ENCODE results near the gene CROCC. TPM values are rescaled to one million over a fixed set of nuclear protein-coding genes. Genes with fewer than 3 reads are reported as not detected.

The CROCC gene
- total and polyA plus RNA-seq, 2 experiments from 2014 or later = 15.1 to 106 TPM

DNA sequence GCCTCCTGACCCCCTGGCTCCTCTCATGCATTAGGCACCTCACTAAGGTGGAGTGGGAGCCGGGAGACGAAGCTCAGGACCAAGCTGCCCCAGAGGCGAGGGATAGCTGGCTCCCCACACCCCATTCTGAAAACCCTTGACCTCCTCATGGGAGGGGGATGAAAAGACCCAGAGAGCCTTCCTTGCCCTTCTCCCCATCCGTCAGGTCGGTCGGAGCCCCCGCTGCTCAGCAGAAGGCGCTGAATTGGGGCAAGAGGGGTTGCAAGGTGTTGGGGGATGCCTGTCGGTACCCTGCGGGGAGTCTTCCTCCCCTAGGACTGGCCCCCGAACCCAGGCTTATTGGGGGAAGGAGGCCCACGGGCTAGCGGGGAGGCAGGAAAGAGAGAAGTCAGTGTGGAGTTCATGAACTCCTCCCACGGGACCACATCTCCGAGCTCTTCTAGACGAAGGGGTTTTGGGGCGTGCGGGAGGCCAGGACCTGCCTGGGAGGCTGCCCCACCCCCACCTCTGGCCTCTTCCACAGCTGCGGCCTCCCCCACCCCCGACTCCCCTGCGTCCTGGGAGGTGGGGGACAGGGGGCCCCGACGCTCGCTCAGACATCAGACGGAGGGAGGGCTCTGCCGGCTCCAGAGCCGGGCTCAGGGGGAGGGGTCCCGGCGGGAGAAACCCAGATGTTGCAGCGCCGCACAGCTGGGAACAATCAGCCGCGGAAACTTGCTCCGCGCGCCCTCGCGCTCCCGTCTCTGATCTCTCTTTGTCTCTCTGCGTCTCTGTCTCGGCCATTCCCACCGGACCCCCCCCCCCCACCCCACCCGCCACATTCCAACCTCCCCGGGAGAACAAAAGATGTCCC is 58.0 kb downstream of the CROCC start:
- ATAC-seq = peak; percentile 33
- H3K36me3 Mint-ChIP-seq (ENCODE audit: low read depth) = peaks cover 24% of the 10 kb centered on the region
- peaks cover 27% of the 10 kb centered on the region for H3K79me2 ChIP-seq (replicated peaks; ENCODE audit: insufficient read depth)

DNA sequence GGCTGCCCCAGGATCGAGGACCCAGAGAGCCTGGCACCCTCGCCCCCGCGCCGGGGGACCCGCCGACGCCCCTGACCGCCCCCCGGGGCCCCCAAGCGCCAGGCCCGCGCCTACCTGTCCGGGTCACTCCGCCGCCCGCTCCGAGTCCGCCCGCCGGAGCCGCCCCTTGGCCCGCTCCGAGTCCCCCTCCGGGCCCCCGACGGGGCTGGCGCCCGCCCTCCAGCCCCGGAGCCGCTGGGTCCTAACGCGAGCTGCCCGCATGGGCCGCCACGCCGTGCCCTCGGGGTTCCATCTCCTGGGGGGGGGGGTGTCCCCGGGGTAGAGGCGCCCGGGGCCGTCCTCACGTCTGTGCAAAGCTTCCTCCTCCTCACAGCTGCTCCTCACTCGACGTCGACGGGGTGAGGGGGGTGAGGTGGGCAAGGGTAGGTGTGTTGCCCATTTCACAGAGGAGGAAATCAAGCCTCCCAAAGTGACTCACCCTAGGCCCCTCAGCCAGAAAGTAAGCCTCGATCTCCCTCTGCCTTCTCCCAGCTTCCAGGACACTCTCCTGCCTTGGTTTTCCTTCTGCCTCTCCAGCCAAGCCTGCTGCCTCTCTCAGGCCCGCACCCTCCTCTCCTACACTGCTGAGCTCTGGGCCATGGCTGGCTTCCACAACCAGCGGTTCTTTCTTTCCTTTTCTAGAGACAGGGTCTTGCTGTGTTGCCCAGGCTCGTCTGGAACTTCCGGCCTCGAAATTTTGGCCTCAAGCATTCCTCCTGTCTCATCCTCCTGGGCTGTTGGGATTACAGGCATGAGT is 58.9 kb downstream of the CROCC start, which contains the start of gene MFAP2:
TSS of gene MFAP2 (minus strand) at position 148 of the 796 bp plus-strand sequence. CDS start 2,347 bp downstream, outside the sequence.
- peak within 1 kb of the TSS; percentile 99 for H3K4me2 ChIP-seq
- Mint-ChIP-seq H3K4me3 (peak within 1 kb of the TSS; percentile 86), H3K36me3 (ENCODE audit: low read depth) (peaks cover 19% of the 10 kb centered on the region), H3K27me3 (ENCODE audit: insufficient read depth, low read depth, poor library complexity) (peaks cover 28% of the 10 kb centered on the region), H3K9me3 (no peaks in the 10 kb centered on the region; the same call in 2 of the 3 replicates), H3K4me1 (peaks cover 40% of the 10 kb centered on the region), H3K27ac (0 out of 2 replicates have a peak within 1 kb of the TSS, but pooled peaks have one; percentile 23)
- H3K27me3 ChIP-seq (ENCODE audit: insufficient read depth) = no peaks in the 10 kb centered on the region
- peak within 1 kb of the TSS; percentile 88 for H3K4me3 ChIP-seq
- DNase-seq (ENCODE audit: low spot score) = peak; percentile 78
- no peaks in the 10 kb centered on the region for H3K36me3 ChIP-seq (ENCODE audit: insufficient read depth)
- H4K20me1 ChIP-seq (replicated peaks; ENCODE audit: insufficient read depth) = no peaks in the 10 kb centered on the region; the same call in 1 of the 2 replicates
- H3K79me2 ChIP-seq (replicated peaks; ENCODE audit: insufficient read depth) = peaks cover 27% of the 10 kb centered on the region
- peaks cover 7% of the 10 kb centered on the region for H3K4me1 ChIP-seq (ENCODE audit: insufficient read depth)
- peaks cover 15% of the 10 kb centered on the region; the same call in 1 of the 2 replicates for H3F3A ChIP-seq (replicated peaks; ENCODE audit: low read depth)
- TF ChIP-seq, protein P1, sequence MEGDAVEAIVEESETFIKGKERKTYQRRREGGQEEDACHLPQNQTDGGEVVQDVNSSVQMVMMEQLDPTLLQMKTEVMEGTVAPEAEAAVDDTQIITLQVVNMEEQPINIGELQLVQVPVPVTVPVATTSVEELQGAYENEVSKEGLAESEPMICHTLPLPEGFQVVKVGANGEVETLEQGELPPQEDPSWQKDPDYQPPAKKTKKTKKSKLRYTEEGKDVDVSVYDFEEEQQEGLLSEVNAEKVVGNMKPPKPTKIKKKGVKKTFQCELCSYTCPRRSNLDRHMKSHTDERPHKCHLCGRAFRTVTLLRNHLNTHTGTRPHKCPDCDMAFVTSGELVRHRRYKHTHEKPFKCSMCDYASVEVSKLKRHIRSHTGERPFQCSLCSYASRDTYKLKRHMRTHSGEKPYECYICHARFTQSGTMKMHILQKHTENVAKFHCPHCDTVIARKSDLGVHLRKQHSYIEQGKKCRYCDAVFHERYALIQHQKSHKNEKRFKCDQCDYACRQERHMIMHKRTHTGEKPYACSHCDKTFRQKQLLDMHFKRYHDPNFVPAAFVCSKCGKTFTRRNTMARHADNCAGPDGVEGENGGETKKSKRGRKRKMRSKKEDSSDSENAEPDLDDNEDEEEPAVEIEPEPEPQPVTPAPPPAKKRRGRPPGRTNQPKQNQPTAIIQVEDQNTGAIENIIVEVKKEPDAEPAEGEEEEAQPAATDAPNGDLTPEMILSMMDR (conservative IDR thresholded peaks at IDR 0.05; ENCODE audit: low read depth in 2 of 2) = no peak
- peak; percentile 21; the same call in 1 of the 2 replicates for TF ChIP-seq POLR2AphosphoS5 (IDR thresholded peaks at IDR 0.05; ENCODE audit: low read depth)
- peak within 1 kb of the TSS; percentile 90 for H2AFZ ChIP-seq
- H3K27ac ChIP-seq (ENCODE audit: low read depth) = no peak within 1 kb of the TSS
- no peaks in the 10 kb centered on the region for H3K9me2 ChIP-seq (ENCODE audit: insufficient read depth)
- peak; percentile 72 for ATAC-seq

More for the DNA sequence above, 58.0 kb downstream of the CROCC start:
- Mint-ChIP-seq H3K27ac (0 out of 2 replicates have a peak overlapping the region, but pooled peaks have one; percentile 23), H3K27me3 (ENCODE audit: insufficient read depth, low read depth, poor library complexity) (peaks cover 29% of the 10 kb centered on the region), H3K4me1 (peaks cover 46% of the 10 kb centered on the region), H3K9me3 (no peaks in the 10 kb centered on the region; the same call in 2 of the 3 replicates), H3K4me3 (peak overlapping the region; percentile 86)
- peak; percentile 68 for DNase-seq (ENCODE audit: low spot score)
- H3K4me1 ChIP-seq (ENCODE audit: insufficient read depth) = peaks cover 7% of the 10 kb centered on the region
- H3K27me3 ChIP-seq (ENCODE audit: insufficient read depth) = no peaks in the 10 kb centered on the region
- H3K4me3 ChIP-seq = peak overlapping the region; percentile 88
- no peak overlapping the region for H3K27ac ChIP-seq (ENCODE audit: low read depth)
- no peak for TF ChIP-seq EZH2phosphoT487 (IDR thresholded peaks at IDR 0.05; ENCODE audit: unreplicated experiment)
- TF ChIP-seq JUNB (IDR thresholded peaks at IDR 0.05; ENCODE audit: unreplicated experiment) = no peak
- no peak for TF ChIP-seq CREB1 (CRISPR knock-in tag; IDR thresholded peaks at IDR 0.05; ENCODE audit: low read depth)
- TF ChIP-seq, protein P2, sequence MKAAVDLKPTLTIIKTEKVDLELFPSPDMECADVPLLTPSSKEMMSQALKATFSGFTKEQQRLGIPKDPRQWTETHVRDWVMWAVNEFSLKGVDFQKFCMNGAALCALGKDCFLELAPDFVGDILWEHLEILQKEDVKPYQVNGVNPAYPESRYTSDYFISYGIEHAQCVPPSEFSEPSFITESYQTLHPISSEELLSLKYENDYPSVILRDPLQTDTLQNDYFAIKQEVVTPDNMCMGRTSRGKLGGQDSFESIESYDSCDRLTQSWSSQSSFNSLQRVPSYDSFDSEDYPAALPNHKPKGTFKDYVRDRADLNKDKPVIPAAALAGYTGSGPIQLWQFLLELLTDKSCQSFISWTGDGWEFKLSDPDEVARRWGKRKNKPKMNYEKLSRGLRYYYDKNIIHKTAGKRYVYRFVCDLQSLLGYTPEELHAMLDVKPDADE (IDR thresholded peaks at IDR 0.05) = no peak
- no peak for TF ChIP-seq EZH2 (IDR thresholded peaks at IDR 0.05; ENCODE audit: low read depth, unreplicated experiment)
- no peak for TF ChIP-seq STAT1 (IDR thresholded peaks at IDR 0.05; ENCODE audit: unreplicated experiment)
- peak overlapping the region; percentile 99 for H3K4me2 ChIP-seq
- H2AFZ ChIP-seq = 0 out of 2 replicates have a peak overlapping the region, but pooled peaks have one; percentile 59
- peaks cover 15% of the 10 kb centered on the region; the same call in 1 of the 2 replicates for H3F3A ChIP-seq (replicated peaks; ENCODE audit: low read depth)
- no peaks in the 10 kb centered on the region; the same call in 1 of the 2 replicates for H4K20me1 ChIP-seq (replicated peaks; ENCODE audit: insufficient read depth)
- H3K36me3 ChIP-seq (ENCODE audit: insufficient read depth) = no peaks in the 10 kb centered on the region
- no peaks in the 10 kb centered on the region for H3K9me2 ChIP-seq (ENCODE audit: insufficient read depth)
